DND-41 (cell line): ENCODE measurements around the gene SCYGR6.

Experiments
- ATAC-seq: fragments of 200-7000 bp; cut with Tn5 transposase; 3 replicates; pipeline ENCODE4 v1.9.1; 2021; ENCODE audit warnings: low read depth; ENCODE audit not compliant: insufficient read depth
- DNase-seq: peaks from one replicate; pipeline ENCODE4 v3.0.0-alpha.2; 2020
- H2AFZ ChIP-seq: 2 replicates; pipeline ENCODE4 v1.6.0; 2012; ENCODE audit warnings: low read depth, low read length
- H3K27ac ChIP-seq: 2 replicates; pipeline ENCODE4 v1.5.1; 2012; ENCODE audit warnings: low read length, inconsistent platforms
- H3K27me3 ChIP-seq: fragments of 200-600 bp; sonication (generic); 2 replicates; pipeline ENCODE4 v1.6.0; 2012; ENCODE audit warnings: low read length, mild to moderate bottlenecking, inconsistent platforms; ENCODE audit not compliant: insufficient read depth, poor library complexity
- H3K36me3 ChIP-seq: 2 replicates; pipeline ENCODE4 v1.5.1; 2012; ENCODE audit warnings: low read length, inconsistent platforms; ENCODE audit not compliant: insufficient read depth
- H3K4me1 ChIP-seq: 2 replicates; pipeline ENCODE4 v1.5.1; 2012; ENCODE audit warnings: mild to moderate bottlenecking, low read length; ENCODE audit not compliant: insufficient read depth
- H3K4me2 ChIP-seq: 2 replicates; pipeline ENCODE4 v1.6.0; 2012; ENCODE audit warnings: mild to moderate bottlenecking, moderate library complexity, low read length, inconsistent platforms; ENCODE audit not compliant: insufficient read depth
- H3K4me3 ChIP-seq, 2 experiments: fragments of 200-600 bp in 1 of 2; shearing (Covaris generic) in 1 of 2; 2 replicates each; pipeline ENCODE4 v1.5.1; 2012 to 2016; ENCODE audit warnings: inconsistent platforms in 2 of 2, low read length in 2 of 2, mild to moderate bottlenecking in 2 of 2, low read depth in 1 of 2, moderate library complexity in 1 of 2
- H3K79me2 ChIP-seq: 2 replicates; pipeline ENCODE4 v1.6.0; 2012; ENCODE audit warnings: low read length, inconsistent platforms; ENCODE audit not compliant: insufficient read depth
- H3K9ac ChIP-seq: 2 replicates; pipeline ENCODE4 v1.6.0; 2012; ENCODE audit warnings: low read depth, mild to moderate bottlenecking, inconsistent platforms, low read length, moderate library complexity
- H3K9me3 ChIP-seq: 2 replicates; pipeline ENCODE4 v1.5.1; 2012; ENCODE audit warnings: low read length, moderate library complexity, mild to moderate bottlenecking, inconsistent platforms; ENCODE audit not compliant: insufficient read depth, severe bottlenecking
- H4K20me1 ChIP-seq: 2 replicates; pipeline ENCODE4 v1.6.0; 2012; ENCODE audit warnings: low read length; ENCODE audit not compliant: insufficient read depth
- EZH2 ChIP-seq: IDR thresholded peaks from 3 replicates; pipeline ENCODE4 v1.6.1; 2012; ENCODE audit warnings: borderline replicate concordance, low read depth, mild to moderate bottlenecking, moderate library complexity, low read length, inconsistent platforms; ENCODE audit not compliant: severe bottlenecking
- TF ChIP-seq, protein P1 (sequence below): IDR thresholded peaks from 2 replicates; pipeline ENCODE4 v1.5.1; 2012; ENCODE audit warnings: borderline replicate concordance, low read length, moderate library complexity, mild to moderate bottlenecking; ENCODE audit not compliant: poor library complexity, severe bottlenecking; ENCODE audit errors: extremely low read depth

SCYGR6 gene

DNA sequence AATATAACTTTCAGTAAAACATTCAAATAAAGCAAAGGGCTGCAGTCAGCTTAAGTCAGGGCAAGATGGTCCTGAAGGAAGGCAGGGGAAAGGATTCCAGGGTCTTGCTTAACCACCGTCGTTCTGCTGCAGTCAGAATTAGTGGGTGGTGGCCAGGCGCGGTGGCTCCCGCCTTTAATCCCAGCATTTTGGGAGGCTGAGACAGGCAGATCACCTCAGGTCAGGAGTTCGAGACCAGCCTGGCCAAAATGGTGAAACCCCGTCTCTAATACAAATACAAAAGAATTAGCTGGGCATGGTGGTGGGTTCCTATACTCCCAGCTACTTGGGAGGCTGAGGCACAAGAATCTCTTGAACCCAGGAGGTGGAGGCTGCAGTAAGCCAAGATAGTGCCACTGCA lies 13.6 kb downstream of the SCYGR6 start:
- Histone ChIP-seq H3K27me3 (no peaks in the 10 kb centered on the region), H3K79me2 (no peaks in the 10 kb centered on the region), H3K27ac (no peak overlapping the region), H3K36me3 (no peaks in the 10 kb centered on the region), H2AFZ (no peak overlapping the region), H3K4me2 (no peak overlapping the region), H3K4me1 (no peaks in the 10 kb centered on the region), H4K20me1 (no peaks in the 10 kb centered on the region), H3K4me3 (no peak overlapping the region), H3K9ac (no peak overlapping the region), H3K9me3 (no peaks in the 10 kb centered on the region)
- no peak for TF ChIP-seq EZH2
- TF ChIP-seq, protein P1, sequence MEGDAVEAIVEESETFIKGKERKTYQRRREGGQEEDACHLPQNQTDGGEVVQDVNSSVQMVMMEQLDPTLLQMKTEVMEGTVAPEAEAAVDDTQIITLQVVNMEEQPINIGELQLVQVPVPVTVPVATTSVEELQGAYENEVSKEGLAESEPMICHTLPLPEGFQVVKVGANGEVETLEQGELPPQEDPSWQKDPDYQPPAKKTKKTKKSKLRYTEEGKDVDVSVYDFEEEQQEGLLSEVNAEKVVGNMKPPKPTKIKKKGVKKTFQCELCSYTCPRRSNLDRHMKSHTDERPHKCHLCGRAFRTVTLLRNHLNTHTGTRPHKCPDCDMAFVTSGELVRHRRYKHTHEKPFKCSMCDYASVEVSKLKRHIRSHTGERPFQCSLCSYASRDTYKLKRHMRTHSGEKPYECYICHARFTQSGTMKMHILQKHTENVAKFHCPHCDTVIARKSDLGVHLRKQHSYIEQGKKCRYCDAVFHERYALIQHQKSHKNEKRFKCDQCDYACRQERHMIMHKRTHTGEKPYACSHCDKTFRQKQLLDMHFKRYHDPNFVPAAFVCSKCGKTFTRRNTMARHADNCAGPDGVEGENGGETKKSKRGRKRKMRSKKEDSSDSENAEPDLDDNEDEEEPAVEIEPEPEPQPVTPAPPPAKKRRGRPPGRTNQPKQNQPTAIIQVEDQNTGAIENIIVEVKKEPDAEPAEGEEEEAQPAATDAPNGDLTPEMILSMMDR, result no peak
- DNase-seq (no peak), ATAC-seq (no peak)

DNA sequence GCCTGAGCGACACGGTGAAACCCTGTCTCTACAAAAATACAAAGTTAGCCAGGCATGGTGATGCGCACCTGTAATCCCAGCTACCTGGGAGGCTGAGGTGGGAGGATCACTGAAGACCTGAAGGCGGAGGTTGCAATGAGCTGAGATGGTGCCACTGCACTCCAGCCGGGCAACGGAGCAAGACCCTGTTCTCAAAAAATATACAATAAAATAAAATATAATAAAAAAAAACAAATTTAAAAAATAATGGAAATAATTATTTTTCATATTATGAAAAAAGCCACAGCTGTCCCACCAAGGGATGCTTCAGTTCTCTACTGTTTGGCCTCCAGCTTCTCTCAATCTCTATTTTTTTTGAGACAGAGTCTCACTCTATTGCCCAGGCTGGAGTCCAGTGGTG lies 17.2 kb downstream of the SCYGR6 start:
- no peak overlapping the region for H2AFZ ChIP-seq
- no peak overlapping the region for H3K4me2 ChIP-seq
- H3K4me3 ChIP-seq, result no peak overlapping the region
- no peak overlapping the region for H3K27ac ChIP-seq
- TF ChIP-seq, protein P1, result no peak
- no peak for TF ChIP-seq EZH2
- no peaks in the 10 kb centered on the region for H4K20me1 ChIP-seq
- no peak overlapping the region for H3K9ac ChIP-seq
- no peaks in the 10 kb centered on the region for H3K36me3 ChIP-seq
- DNase-seq (no peak), ATAC-seq (no peak)
- no peaks in the 10 kb centered on the region for H3K4me1 ChIP-seq
- no peaks in the 10 kb centered on the region for H3K27me3 ChIP-seq
- H3K79me2 ChIP-seq, result no peaks in the 10 kb centered on the region
- no peaks in the 10 kb centered on the region for H3K9me3 ChIP-seq

DNA sequence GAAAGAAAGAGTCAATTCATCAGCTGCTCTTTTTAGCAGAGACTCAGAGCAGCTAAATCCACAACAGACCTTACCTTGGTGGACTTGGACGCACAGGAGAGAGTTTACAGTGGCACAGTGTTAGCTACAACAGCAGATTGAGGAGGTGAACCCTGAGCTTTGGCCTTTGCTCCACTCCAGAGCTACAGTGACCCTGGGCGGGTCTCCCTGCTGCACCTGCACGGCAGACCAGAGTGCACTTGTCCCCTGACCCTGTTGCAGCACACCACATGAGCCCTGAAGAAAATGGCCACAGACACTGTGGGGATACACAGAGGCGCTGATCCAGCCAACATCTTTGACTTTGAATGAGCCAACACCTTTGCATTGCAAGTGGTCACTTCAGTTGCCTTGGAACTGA lies 17.7 kb downstream of the SCYGR6 start:
- Histone ChIP-seq H3K4me2 (no peak overlapping the region), H3K9ac (no peak overlapping the region), H2AFZ (no peak overlapping the region), H3K36me3 (no peaks in the 10 kb centered on the region), H3K27ac (no peak overlapping the region), H3K27me3 (no peaks in the 10 kb centered on the region), H4K20me1 (no peaks in the 10 kb centered on the region), H3K9me3 (no peaks in the 10 kb centered on the region), H3K4me1 (no peaks in the 10 kb centered on the region), H3K79me2 (no peaks in the 10 kb centered on the region), H3K4me3 (no peak overlapping the region)
- TF ChIP-seq, protein P1, result no peak
- TF ChIP-seq EZH2, result no peak
- DNase-seq, result no peak
- ATAC-seq, result no peak

- Histone ChIP-seq H3K27ac (no peak overlapping the region), H3K4me3 (no peak overlapping the region), H3K79me2 (no peaks in the 10 kb centered on the region), H2AFZ (no peak overlapping the region), H3K27me3 (no peaks in the 10 kb centered on the region), H3K9ac (no peak overlapping the region), H3K9me3 (no peaks in the 10 kb centered on the region), H3K4me2 (no peak overlapping the region), H4K20me1 (no peaks in the 10 kb centered on the region), H3K36me3 (no peaks in the 10 kb centered on the region), H3K4me1 (no peaks in the 10 kb centered on the region)
- ATAC-seq, result no peak
- no peak for TF ChIP-seq EZH2
- DNase-seq, result no peak
Observed at GRCh38 chr2:227703961-227704360, 20.6 kb downstream of the SCYGR6 start.
